Peyer's patch (tissue), 4 donors: Measurements from ENCODE around the gene CYP1A2.

Experiments
- POLR2A ChIP-seq, 2 donors: fragments of 450-650 bp; IDR thresholded peaks; one replicate each; pipeline ENCODE4 v1.5.1; 2017; ENCODE audit warnings: antibody characterized with exemption in 2 of 2, mild to moderate bottlenecking in 2 of 2, moderate library complexity in 2 of 2
- TF ChIP-seq, protein P1 (sequence below), 6 experiments: fragments of 450-650 bp in 4 of 6; fragments of 200-600 bp in 2 of 6; sonication (generic) in 1 of 6; IDR thresholded peaks; one replicate each; pipeline ENCODE4 v1.5.1; 2017 to 2019; ENCODE audit warnings: antibody characterized with exemption in 6 of 6, mild to moderate bottlenecking in 3 of 6, moderate library complexity in 1 of 6

DNA sequence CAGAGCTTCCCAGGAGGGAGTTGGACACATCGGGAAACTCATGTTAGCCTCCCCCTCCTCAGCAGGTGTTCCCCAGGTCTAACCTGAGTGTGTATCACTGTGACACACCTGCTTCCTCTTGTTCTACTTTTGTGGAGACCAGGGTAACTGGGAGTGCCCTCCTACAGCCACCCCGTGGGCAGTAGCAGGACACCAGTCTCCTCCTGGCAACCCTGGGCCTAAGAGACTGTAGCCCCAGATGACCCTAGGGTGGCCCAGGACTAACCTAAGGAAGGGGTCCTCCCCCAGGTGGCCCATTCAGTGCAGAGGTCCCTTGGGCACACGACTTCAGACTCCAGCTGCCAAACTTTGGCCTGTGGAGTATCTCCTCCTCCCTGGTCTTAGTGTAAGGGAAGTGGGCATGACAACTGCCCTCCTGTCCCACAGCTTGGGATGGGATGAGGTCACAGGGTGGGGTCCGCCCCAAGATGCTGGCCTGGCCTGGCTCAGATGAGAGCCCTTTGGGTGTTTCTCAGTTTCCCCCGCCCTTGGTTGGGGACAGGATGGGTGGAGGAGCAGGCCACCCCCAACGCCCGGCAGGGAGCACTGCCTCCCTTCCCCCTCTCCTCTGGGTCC, 38.0 kb downstream of the CYP1A2 start:
- TF ChIP-seq, protein P1, sequence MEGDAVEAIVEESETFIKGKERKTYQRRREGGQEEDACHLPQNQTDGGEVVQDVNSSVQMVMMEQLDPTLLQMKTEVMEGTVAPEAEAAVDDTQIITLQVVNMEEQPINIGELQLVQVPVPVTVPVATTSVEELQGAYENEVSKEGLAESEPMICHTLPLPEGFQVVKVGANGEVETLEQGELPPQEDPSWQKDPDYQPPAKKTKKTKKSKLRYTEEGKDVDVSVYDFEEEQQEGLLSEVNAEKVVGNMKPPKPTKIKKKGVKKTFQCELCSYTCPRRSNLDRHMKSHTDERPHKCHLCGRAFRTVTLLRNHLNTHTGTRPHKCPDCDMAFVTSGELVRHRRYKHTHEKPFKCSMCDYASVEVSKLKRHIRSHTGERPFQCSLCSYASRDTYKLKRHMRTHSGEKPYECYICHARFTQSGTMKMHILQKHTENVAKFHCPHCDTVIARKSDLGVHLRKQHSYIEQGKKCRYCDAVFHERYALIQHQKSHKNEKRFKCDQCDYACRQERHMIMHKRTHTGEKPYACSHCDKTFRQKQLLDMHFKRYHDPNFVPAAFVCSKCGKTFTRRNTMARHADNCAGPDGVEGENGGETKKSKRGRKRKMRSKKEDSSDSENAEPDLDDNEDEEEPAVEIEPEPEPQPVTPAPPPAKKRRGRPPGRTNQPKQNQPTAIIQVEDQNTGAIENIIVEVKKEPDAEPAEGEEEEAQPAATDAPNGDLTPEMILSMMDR (IDR thresholded peaks at IDR 0.05): no peak
- TF ChIP-seq POLR2A (IDR thresholded peaks at IDR 0.05): no peak
